Effector CD8-positive, alpha-beta T cell (primary cell): ENCODE measurements around the gene FBN1.

ENCODE experiments used
- DNase-seq: peaks from one replicate; lab custom pipeline; 2025; lab: John Stamatoyannopoulos, UW

The FBN1 gene

DNA sequence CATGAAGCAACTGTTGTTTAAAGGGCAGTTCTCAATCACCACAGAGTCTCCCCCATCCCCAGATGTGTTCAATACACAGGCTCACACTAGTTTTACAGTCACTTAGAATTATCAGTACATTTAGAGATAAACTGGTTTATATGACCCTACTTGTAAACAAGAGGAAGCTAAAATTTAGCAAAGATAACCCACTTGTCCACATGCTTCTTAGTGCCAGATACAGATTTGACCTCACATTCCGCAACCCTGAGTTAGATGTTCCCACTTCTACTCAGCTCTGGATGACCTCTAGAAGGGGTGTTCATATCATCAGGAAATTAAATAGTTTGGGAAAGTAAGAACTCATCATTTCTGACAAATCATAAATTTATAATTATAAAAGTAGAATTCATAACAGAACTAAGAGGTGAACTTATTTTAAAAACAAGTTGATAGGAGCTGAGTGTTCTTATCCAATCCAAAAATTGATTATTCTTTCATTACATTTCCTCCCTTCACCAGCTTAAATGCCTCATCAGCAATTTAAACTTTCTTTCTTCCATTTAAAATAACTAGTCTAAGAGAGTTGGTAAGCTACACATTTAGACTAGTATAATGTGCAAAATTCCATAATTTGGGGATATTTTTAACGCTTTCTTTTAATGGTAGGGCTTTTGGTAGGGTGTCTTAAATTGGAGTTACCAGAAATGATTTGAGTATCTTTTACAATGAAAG is 131.2 kb downstream of the FBN1 start:
- no peak for DNase-seq

DNA sequence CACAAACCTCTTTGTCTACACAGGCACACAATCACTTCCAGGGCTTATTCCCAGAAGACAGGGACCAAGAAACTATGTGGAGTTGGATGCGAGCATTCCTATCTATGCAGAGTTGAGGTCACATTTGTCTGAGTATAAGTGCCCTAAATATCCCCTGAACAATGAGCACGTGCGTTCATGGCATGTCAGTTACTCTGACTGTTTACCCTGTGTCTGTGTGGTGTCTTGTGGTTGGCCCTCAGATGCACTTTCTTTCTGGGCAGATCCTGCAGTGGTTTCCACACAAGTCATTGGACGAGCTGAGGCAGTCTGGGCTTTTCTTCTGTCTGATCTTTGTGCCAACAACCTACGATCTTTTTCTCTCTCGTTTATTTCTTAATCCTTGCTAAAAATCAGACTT is 134.5 kb downstream of the FBN1 start:
- no peak for DNase-seq

DNA sequence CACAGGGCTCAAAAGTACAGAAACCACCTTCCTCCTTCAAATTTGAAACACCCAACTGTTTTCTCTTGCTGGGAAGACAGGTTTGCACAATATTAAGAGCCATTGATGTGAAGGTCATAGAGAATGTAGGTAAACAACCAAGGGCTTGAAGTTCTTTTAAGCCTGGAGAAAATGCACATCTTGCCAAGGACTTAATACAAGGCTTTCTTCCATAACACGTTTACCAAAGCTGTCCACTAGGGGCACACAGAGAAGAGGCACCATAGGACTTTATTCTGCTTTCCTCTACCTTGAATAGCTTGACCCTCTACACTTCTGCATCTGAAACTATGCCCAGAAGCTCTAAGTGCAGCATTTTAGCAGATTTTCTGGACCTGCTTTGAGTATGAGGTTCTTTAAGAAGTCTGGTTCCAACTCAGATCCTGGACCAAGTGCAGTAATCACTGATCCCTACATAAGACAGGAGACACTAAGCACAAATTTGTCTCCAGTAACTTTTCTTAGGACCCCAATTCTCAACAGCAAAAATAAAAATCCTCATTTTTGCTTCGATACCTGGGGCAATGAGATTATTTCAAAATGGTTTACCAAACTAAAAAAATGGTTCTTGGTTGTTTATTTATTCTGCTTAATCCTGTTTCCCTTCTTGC is 138.0 kb downstream of the FBN1 start:
- DNase-seq, result no peak

DNA sequence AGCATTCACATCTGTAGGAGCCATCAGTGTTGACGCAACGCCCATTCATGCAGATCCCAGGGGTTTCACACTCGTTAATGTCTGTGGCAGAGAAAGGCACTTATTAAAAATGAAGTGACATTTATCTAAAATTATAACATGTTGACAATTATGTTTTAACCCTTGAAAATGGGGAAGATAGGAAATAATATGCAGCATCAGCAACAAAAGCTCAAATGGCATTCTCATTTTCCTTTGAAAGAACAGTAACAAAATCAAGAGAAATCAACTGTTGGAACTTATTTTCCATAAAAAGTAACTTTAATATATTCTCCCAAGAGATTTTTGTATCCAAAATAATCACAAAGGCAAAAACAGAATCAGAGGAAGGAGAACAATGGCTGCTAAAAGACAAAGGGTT is 140.4 kb downstream of the FBN1 start:
- DNase-seq, result no peak

DNA sequence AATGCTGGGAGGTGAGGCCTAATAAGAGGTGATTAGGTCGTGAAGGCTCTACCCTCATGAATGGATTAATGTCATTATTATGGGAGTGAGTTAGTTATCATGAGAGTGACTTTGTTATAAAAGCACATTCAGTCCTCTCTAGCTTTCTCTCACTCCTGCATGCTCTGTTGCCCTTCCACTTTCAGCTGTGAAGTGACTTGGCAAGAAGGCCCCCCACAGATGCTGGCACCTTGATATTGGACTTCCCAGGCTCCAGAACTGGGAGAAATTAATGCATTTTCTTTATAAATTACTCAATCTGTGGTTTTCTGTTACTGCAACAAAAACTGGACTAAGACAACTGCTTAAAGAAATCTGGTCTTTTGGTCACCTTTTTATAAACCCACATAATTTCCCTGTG is 144.3 kb downstream of the FBN1 start:
- no peak for DNase-seq

DNA sequence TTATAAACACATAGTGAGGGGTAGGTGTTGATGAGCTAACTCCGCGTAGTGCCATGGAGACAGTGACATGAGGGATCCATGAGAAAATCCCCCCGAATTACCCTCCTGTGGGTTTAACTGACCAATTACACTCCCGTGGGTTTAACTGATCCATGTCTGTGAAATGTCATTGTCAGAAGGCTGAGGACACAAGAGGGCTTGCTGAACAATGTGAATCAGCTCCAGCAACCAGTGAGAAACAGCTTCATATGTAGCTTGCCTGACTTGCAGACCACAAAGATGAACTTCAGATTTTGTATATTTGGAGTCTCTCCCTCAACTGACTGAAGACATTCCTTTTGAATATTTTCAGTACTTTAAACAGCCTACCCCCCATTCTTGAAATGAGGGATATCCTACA is 144.9 kb downstream of the FBN1 start:
- DNase-seq, result no peak

DNA sequence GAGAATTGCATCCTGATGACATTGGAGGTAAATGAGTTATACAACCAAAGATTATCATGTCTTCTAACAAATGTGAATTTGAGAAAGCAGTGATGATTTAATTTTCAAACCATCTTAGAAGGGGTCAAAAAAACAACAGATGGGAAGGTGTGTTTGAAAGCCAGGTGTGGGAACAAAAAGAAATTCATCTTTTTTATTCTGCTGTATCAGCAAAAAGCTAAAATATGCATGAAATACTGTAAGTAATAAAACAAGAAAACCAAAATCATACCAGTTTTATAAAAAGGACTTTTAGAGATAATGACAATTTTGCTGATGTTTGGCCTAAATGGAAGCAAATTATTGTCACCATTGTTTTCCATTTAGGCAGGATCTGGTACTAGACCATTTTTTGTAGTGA is 145.5 kb downstream of the FBN1 start:
- no peak for DNase-seq

DNA sequence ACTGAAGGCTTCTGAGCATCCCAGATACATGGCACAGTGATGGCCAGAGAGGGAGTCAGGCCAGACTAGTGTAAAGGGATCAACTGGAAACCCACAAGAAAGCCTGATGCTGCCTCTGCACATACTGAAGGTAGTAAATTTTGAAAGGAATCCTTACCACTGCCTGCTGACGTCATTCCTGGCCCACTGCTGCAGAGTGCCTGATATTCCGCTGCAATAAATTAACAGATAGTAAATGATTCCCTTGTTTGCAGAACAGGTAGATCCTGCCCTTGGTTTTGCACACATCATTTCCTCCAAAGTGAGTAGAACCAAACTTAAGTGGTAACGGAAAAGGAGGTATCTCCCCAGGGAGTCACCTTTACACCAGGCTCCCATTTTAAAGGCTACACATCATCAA is 146.7 kb downstream of the FBN1 start:
- DNase-seq, result no peak

DNA sequence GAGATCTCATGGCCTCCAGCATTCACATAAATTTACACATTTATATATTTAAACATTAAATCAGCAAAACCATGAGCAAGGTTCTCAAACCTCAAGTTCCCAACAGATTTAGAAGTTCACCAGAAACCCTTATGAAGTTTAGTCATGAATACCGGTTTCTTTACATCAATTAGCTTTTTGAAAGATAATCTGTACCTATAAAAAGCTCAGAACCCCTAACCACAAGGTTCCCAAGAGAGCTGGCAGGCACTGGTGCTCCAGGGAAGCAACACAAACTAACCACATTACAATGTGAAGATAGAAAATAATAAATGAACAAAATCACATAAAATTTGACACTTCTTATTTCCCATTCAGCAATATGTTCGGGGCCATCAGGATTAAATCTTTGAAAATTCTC is 150.9 kb downstream of the FBN1 start:
- no peak for DNase-seq

DNA sequence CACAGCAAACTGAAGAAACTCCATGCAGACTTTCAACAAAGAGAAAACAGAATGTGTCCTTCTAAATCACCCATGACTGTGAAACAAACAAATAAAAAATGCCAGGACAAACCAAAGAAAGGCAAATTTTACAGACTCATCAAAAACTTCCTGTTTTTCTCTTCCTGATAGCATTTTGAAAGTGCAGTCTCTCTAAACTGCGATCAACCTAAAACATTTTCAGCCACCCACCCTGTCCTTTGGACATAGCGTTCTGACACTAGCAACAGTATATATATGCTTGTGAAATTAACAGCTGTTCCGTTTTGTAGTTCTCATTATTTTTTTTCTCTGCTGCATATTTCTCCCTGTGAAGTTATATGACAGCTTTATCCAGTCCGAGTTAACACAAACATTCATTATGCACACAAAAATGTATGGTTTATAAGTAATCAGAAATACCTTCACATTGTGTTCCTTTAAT is 151.7 kb downstream of the FBN1 start:
- no peak for DNase-seq

DNA sequence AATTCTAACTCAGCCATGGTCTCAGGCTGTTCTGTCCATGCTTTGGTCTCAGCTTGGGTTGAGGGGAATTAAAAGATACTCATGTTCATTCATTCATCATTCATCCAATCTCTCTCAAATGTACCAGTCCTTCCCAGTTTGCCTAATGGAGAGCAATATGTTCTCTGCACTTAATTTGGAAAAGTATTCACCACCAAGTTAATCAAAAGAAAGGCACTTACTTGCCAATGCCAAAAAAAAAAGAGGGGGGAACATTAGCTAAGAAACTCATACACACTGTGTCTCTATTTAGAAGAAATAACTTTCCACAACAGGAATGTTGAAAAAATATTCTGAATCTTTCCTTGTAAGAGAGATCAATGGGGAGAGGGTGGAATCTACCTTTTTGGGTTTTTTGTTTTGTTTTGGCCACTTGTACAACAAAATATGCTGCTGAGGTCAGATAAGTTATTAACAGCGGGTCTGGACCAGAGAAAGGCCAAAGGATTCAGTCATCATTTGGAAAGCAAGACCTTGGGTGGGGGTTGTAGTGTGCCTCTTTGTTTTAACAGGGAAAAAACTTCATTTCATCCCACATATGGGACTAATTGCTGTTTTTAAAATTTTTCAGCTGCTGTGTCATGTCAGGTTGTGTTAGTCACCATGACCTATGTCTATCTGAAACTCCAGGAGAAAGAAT is 152.3 kb downstream of the FBN1 start:
- no peak for DNase-seq

DNA sequence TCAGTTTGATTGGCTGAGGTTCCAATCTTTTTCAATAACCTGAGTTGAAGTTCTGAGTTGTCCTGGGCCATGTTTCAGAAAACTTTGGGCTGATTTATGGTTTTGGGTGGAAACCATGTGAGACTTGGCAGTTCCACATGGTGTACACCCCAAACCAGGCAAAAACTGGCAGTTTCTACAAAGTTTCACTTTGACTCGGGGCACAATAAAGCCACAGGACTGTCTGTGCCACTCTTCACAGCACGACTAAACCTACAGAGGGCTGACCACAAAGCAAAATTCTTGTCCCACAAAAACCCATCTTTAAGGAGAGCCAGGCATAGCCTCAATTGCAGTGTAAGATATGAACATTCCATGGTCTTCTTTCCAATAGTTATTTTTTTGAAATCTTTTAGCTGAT is 159.3 kb downstream of the FBN1 start:
- no peak for DNase-seq

DNA sequence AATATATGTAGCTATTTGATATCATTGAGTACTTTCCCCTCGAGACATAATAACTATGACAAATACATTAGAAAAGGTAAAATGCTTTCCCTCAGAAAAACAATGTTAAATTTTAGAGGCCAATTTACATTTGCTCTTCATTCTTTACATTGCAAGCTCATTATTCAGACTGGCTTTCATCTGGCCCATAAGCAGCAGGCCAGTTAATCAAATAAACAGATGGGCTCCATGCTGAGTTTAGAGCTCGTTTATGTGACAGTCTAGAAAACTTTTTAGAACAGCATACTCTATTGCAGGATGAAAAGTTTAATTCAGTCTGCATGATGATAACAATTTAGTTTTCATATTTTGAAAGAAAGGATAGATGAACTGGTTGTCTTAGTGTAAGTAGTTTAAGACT is 163.7 kb downstream of the FBN1 start:
- no peak for DNase-seq

DNA sequence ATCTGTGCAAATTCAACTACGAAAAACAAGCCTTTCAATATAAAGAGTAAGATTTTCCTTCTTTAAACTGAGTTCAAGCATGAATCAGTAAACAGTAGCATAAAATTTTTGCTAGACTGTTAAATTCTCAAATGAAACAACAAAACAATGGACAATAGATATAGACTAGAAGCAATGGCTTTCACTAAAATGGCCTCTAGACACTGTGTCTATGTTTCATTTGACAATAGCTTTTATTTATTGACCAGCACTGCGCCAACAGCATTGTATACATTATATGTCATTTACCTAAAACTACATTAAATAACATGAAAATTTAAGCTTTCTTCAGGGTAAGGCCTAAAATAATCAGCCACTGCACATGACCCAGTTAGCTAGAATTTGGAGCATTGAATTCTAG is 165.8 kb downstream of the FBN1 start:
- no peak for DNase-seq

DNA sequence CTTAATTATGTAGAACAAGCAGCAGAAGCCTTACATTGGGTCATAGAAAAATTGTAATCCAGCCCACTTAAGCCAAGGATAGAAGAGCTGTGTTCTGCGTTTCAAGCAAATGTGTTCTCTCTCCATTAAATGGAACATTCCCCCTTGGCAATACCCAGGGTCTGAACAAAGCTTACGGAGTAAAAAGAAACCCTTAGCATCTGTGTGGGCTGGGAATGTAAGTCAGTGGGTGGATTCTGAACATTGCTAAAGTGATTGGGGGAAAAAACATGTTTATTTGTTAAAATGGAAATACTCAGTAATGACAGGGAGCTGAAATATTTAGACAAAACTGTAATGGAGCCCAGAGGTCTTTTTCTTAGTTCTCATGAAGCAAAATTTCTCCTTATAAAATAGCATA is 166.9 kb downstream of the FBN1 start:
- no peak for DNase-seq

DNA sequence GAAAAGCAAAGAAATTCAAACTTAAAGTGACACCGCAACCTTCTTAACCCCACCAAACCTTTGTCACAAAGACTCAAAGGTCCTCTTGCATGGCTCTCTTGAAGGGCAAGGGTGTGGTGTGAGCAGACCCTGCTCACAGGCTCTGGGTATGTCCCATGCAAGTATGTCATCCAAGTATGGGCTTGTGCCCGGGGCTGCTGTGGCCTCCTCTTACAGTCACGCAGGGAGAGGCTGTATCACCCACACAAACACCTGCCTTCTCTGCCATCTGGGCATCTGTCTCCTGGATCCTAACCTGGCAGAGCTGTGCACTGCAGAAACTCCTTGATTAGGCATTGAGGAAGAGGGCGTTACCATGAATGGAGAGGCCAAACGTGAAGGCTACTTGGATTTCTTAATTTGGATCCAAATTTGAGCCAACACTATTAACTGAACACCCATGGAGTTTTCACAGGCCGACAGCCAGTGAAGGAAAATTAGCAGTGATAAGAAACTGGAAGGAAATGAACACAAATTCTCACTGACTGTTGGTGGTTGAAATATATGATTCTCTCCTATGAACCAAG is 167.6 kb downstream of the FBN1 start:
- no peak for DNase-seq

DNA sequence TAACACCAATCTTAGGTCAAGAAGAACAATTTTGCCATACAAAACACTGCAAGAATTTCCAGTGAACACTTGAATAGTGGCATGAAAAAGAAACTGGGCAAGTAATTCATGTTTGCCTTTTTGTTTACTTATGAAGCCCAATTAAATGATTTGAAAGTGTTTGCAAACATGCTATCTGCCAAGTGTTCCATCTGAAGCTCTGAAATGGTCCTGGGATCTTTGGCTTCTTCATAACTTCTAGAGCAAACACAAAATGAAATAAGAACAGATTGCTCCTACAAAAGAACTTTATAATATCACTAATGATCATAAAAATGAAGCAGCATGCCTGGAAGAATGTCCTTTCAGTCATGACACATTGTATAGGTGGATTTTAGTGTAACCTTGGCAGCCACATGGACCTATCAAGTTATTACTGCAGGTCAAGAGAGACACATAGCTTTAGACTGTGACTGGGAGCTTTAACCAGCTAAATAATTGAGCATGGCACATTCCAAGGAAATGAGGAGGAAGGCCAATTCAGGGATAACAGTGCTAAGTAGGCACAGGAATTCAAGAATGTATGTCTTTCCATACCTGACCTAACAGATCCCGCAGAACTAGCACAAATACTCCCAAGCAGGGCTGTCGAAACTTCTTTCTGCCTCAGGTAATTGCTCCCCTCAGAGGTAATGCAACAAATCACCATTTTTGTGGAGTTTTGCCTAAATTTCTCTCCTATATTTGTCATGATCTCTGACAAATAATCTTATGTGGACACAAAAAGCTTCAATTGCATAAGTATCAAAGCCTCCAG is 169.7 kb downstream of the FBN1 start:
- no peak for DNase-seq

DNA sequence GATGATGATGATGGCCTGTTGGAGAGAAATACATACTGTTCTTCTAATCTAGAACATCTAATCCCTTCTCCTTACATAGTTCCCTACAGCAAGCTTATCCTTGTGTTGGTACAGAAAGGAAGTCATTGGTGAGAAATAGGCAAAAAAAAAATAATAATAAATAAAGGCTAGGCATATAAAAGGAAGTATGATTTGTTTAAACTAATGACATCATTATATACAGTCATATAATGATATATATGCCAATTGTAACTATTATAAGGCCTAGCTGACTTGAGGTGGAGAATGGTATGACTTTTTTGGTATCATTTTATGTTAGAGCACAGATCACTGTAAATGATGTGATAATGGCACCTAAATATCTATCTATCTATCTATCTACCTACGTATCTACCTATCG is 171.8 kb downstream of the FBN1 start:
- no peak for DNase-seq

DNA sequence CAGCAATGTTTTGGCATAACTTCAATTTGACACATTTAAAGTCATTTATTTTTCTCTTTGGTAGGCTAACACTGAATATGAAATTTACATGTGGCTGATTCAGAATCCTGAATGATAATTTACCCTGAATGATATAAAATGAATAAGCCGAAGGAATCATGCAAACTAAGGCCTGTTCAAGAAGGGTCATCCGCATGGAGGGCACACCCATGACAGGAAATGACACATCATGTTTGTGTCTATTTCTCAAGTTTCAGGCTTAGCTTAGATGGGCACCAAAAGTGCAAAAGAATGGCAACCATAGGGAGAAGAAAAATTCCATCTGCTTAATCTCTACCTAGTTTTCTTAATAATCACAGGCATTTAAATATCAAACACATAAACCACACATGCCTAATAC is 172.8 kb downstream of the FBN1 start:
- DNase-seq, result no peak

DNA sequence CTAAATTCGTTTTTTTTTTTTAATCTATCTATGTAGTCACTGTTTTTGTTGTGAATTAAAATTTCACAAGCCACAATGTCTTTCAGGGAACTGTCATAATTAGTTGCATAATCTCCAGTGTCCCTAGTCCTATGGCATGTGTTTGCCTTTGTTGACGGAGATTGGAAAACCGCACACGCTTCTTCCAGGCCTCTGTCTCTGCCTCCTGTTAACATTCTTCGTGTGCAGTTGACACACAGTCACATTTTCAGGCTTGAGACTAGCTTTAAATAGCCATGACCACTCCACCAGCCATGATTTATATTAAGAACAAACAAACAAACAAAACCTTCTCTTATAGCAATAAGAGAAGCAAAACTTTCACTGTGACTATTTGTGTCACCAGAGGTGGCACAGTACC is 174.4 kb downstream of the FBN1 start:
- DNase-seq, result no peak

DNA sequence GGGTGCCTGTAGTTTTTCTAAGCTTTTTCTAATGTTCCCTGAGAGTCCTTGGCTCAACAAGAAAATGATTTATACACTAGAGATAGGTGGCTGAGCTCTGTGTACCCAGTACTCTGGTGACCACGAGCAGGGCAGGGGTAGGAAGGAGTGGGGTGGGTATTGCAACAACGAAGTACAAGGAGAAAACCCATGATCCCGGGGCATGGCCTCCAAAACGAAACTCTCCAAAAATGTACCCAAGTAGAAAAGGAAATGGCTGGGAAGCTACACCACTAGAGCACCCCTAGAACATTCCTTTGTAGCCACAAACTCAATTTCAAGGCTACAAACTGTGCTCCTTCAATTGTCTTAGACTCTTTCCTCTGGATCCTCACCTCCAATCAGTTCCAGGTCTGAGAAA is 175.4 kb downstream of the FBN1 start:
- no peak for DNase-seq

DNA sequence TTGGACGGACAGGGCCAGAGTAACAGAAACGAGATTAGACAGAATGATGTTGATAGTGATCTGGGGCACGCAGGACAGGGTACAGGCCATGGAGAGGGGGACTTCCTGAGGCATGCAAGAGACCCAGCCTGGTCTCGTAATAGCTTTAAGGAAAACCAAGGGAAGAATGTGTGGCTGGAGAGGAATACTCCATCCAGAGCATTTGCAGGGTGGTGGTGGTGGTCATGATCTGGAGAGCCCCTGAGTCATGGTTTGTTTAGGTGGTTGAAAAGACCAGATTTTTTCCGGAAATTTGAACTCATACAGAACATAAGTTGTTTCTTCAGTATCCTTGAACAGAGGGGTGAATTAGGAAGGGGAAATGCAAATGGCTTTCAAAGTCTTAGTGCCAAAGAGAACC is 175.8 kb downstream of the FBN1 start:
- DNase-seq, result no peak
